HuH-7 (cell line): ENCODE data around the gene P2RY8.

Experiments
- DNase-seq: peaks from one replicate; pipeline ENCODE4 v3.0.0; 2011; ENCODE audit warnings: low spot score

Gene P2RY8

DNA sequence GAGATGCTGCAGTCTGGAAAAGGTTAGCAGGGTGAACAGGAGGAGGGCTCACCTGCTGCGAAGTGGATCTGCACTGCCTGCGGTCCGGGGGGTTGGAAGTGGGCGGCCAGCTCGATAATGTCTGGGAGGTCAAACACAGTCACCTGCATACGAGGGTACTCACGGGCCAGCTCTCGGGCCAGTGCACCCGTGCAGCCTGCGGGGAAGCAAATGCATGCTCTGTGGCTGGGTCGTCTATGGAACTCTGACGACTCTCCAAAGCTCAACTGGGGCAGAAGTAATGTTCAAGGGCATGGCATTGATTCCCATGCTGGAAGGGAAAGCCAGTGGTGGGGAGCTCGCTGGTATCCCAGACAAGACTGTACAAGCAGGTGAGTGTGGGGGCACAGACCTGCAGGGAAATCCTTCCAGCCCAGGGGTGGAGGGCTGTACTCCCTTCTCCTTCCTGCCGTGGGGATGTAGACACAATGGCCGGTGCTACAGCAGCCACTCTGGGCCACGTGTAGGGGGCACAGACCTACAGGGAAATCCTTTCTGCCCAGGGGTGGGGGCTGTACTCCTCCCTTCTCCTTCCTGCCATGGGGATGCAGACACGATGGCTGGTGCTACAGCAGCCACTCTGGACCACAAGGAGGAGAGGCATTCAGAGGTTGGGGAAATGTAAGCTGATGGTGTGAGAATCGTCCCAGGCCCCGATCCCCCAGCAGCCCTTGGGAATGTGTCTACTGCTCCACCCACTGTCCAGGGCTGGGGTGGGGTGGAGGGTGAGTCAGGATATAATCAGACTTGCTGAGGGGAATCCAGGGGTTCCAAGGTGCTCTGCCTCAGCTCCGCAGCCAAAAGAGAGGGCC, 118.8 kb downstream of the P2RY8 start:
- no peak for DNase-seq

DNA sequence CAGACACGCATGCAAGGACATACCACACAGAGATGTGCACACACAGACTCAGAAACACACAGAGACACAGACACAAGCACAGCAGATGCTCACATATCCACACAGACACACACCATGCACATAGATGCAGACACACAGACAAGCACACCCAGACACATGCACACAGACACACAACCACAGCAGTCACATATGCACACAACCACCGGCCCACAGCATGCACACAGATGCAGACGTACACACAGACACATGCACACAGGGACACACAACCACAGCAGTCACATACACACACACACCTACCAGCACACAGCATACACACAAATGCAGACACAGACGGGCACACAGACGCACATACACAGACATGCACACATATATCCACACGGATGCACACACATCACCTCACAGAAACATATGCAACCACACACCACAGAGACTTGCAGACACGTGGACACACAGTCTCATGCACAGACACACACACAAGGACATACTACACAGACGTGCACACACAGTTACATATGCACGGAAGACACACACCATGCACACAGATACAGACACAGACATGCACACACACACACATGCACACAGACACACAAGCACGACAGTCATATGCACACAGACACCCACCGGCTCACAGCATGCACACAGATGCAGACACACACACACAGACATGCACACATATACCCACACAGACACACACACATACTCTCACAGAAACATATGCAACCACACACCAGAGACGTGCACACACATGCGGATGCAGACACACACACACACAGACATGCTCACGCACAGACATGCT, 119.8 kb downstream of the P2RY8 start:
- DNase-seq = no peak

DNA sequence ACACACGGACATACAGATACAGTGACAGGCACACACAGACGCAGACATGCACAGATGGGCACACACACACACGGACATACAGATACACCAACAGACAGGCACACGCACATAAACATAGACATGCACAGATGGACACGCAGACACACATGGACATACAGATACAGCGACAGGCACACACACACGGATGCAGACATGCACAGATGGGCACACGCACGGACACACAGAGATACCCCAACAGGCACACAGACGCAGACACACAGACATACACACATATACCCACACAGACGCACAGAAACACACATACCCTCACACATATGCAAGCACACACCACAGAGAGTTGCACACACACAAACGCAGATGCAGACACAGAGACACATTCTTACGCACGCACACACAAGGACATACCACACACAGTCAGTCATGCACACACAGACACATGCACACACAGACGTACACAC, 120.6 kb downstream of the P2RY8 start:
- DNase-seq = no peak
